Measurements from ENCODE around the gene MCF2L.

The MCF2L gene

DNA sequence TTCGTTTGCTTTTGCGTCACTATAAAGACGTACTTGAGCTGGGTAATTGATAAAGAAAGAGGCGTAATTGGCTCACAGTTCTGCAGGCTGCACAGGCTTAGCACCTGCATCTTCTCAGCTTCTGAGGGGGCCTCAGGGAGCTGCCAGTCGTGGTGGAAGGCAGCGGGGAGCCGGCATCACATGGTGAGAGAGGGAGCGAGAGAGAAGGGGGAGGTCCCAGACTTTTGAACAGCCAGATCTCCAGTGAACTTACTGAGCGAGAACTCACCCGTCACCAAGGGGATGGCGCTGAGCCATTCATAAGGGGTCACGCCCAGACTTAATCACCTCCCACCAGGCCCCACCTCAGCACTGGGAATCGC is 77.8 kb downstream of the MCF2L start:
- no peak overlapping the region for H3K4me3 ChIP-seq (replicated peaks; ENCODE audit: insufficient read depth, low read length)
- H3K27me3 ChIP-seq (ENCODE audit: insufficient read depth, poor library complexity, severe bottlenecking), result peaks cover 6% of the 10 kb centered on the region
- DNase-seq (ENCODE audit: low read depth in 1 of 2, low spot score in 1 of 2), result no peak
- H3K27ac ChIP-seq (replicated peaks), result no peak overlapping the region
- no peak for TF ChIP-seq GABPA (IDR thresholded peaks at IDR 0.05; ENCODE audit: low read depth)
- TF ChIP-seq SPI1 (IDR thresholded peaks at IDR 0.05; ENCODE audit: borderline replicate concordance, low read depth), result no peak
- TF ChIP-seq, protein P1, sequence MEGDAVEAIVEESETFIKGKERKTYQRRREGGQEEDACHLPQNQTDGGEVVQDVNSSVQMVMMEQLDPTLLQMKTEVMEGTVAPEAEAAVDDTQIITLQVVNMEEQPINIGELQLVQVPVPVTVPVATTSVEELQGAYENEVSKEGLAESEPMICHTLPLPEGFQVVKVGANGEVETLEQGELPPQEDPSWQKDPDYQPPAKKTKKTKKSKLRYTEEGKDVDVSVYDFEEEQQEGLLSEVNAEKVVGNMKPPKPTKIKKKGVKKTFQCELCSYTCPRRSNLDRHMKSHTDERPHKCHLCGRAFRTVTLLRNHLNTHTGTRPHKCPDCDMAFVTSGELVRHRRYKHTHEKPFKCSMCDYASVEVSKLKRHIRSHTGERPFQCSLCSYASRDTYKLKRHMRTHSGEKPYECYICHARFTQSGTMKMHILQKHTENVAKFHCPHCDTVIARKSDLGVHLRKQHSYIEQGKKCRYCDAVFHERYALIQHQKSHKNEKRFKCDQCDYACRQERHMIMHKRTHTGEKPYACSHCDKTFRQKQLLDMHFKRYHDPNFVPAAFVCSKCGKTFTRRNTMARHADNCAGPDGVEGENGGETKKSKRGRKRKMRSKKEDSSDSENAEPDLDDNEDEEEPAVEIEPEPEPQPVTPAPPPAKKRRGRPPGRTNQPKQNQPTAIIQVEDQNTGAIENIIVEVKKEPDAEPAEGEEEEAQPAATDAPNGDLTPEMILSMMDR (IDR thresholded peaks at IDR 0.05; ENCODE audit: insufficient read depth, low read length), result no peak
- TF ChIP-seq POLR2AphosphoS5 (IDR thresholded peaks at IDR 0.05; ENCODE audit: low read depth), result no peak
- TF ChIP-seq, protein P2, sequence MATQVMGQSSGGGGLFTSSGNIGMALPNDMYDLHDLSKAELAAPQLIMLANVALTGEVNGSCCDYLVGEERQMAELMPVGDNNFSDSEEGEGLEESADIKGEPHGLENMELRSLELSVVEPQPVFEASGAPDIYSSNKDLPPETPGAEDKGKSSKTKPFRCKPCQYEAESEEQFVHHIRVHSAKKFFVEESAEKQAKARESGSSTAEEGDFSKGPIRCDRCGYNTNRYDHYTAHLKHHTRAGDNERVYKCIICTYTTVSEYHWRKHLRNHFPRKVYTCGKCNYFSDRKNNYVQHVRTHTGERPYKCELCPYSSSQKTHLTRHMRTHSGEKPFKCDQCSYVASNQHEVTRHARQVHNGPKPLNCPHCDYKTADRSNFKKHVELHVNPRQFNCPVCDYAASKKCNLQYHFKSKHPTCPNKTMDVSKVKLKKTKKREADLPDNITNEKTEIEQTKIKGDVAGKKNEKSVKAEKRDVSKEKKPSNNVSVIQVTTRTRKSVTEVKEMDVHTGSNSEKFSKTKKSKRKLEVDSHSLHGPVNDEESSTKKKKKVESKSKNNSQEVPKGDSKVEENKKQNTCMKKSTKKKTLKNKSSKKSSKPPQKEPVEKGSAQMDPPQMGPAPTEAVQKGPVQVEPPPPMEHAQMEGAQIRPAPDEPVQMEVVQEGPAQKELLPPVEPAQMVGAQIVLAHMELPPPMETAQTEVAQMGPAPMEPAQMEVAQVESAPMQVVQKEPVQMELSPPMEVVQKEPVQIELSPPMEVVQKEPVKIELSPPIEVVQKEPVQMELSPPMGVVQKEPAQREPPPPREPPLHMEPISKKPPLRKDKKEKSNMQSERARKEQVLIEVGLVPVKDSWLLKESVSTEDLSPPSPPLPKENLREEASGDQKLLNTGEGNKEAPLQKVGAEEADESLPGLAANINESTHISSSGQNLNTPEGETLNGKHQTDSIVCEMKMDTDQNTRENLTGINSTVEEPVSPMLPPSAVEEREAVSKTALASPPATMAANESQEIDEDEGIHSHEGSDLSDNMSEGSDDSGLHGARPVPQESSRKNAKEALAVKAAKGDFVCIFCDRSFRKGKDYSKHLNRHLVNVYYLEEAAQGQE (IDR thresholded peaks at IDR 0.05; ENCODE audit: insufficient replicate concordance, low read depth), result no peak

DNA sequence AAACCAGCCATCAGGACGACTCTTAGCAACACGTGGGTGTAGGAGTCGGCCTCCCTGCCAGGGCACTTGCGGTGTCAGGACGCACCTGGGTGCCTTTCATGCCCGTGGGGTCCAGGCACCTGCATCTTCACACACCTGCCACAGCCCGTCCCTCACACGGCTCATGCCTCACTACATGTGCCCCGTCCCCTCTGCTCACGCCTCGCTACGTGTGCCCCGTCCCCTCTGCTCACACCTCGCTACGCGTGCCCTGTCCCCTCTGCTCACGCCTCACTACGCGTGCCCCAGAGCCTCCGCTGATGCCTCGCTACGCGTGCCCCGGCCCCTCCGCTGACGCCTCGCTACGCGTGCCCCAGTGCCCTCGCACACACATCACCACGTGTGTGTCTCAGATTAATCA is 78.6 kb downstream of the MCF2L start:
- Histone ChIP-seq H3K27me3 (ENCODE audit: insufficient read depth, poor library complexity, severe bottlenecking) (peaks cover 10% of the 10 kb centered on the region), H3K4me3 (replicated peaks; ENCODE audit: insufficient read depth, low read length) (no peak overlapping the region), H3K27ac (replicated peaks) (no peak overlapping the region)
- TF ChIP-seq, protein P1 (IDR thresholded peaks at IDR 0.05; ENCODE audit: insufficient read depth, low read length), result no peak
- TF ChIP-seq GABPA (IDR thresholded peaks at IDR 0.05; ENCODE audit: low read depth) (no peak), POLR2AphosphoS5 (IDR thresholded peaks at IDR 0.05; ENCODE audit: low read depth) (no peak), SPI1 (IDR thresholded peaks at IDR 0.05; ENCODE audit: borderline replicate concordance, low read depth) (no peak)
- TF ChIP-seq, protein P2 (IDR thresholded peaks at IDR 0.05; ENCODE audit: insufficient replicate concordance, low read depth), result no peak
- no peak for DNase-seq (ENCODE audit: low read depth in 1 of 2, low spot score in 1 of 2)

DNA sequence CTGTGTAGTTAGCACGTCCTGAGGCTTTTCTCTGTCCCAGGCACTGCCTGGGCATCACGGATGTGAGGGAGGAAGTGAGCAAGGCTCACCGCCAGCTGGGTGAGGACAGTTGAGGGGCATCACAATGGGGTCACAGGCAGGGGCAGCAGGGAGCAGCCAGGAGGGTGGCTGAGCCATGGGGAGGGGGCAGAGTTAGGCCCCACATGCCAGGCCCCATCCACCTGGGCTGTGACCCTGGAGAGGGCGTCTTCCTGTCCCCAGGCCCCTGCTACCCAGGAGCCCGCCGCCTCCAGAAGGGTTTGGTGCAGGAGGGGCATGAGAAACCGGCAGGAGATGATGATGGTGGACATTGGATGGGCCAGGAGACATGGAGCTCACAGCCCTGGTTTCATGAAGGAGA is 79.8 kb downstream of the MCF2L start:
- peaks cover 10% of the 10 kb centered on the region for H3K27me3 ChIP-seq (ENCODE audit: insufficient read depth, poor library complexity, severe bottlenecking)
- no peak overlapping the region for H3K4me3 ChIP-seq (replicated peaks; ENCODE audit: insufficient read depth, low read length)
- DNase-seq (ENCODE audit: low read depth in 1 of 2, low spot score in 1 of 2), result no peak
- TF ChIP-seq, protein P2 (IDR thresholded peaks at IDR 0.05; ENCODE audit: insufficient replicate concordance, low read depth), result no peak
- TF ChIP-seq GABPA (IDR thresholded peaks at IDR 0.05; ENCODE audit: low read depth), result no peak
- no peak for TF ChIP-seq POLR2AphosphoS5 (IDR thresholded peaks at IDR 0.05; ENCODE audit: low read depth)
- TF ChIP-seq, protein P1 (IDR thresholded peaks at IDR 0.05; ENCODE audit: insufficient read depth, low read length), result no peak
- TF ChIP-seq SPI1 (IDR thresholded peaks at IDR 0.05; ENCODE audit: borderline replicate concordance, low read depth), result no peak
- H3K27ac ChIP-seq (replicated peaks), result no peak overlapping the region

All from HL-60 (cell line).